ENCODE measurements around the gene FCGR3A. TPM values are rescaled to one million over a fixed set of nuclear protein-coding genes. Genes with fewer than 3 reads are reported as not detected.
"Not testable (repeated sequence)": the region's sequence is repeated elsewhere in the genome, so short reads cannot be mapped to it uniquely, and the experiment has no call there.

Gene FCGR3A
- polyA plus RNA-seq, 2 of the 4 experiments (the other 2 are of a cell fraction): not detected

GRCh38 chr1:161560960-161561715, 11.5 kb upstream of the FCGR3A start:
- FAIRE-seq, H3K9me3 ChIP-seq, H3K4me3 ChIP-seq, POLR2A ChIA-PET, CTCF ChIA-PET, ATAC-seq, H3K4me1 ChIP-seq, H3K27ac ChIP-seq: not testable (repeated sequence)
- DNase-seq (ENCODE audit: low read depth in 1 of 2, low spot score in 1 of 2): peak in 1 of 2 experiments; percentile 14
- peak overlapping the region; percentile 39; the same call in 1 of the 3 replicates for H3K4me2 ChIP-seq
- WGBS (ENCODE audit: missing lambda C conversion rate): 38% methylated on average over 4 of the region's 4 CpGs

GRCh38 chr1:161557506-161558450, 8.2 kb upstream of the FCGR3A start:
- 31% methylated on average over 5 of the region's 6 CpGs for WGBS (ENCODE audit: missing lambda C conversion rate)
- POLR2A ChIA-PET; DNase-seq (ENCODE audit: low read depth in 1 of 2, low spot score in 1 of 2); H3K9me3 ChIP-seq; H3K4me2 ChIP-seq; FAIRE-seq; H3K27ac ChIP-seq; CTCF ChIA-PET; ATAC-seq; H3K4me1 ChIP-seq; H3K4me3 ChIP-seq: not testable (repeated sequence)

- CTCF ChIA-PET; H3K4me1 ChIP-seq; ATAC-seq; H3K4me3 ChIP-seq; H3K9me3 ChIP-seq; H3K4me2 ChIP-seq; H3K27ac ChIP-seq; POLR2A ChIA-PET; FAIRE-seq; DNase-seq (ENCODE audit: low read depth in 1 of 2, low spot score in 1 of 2): not testable (repeated sequence)
- no CpG with 5 or more reads among the region's 2 CpGs for WGBS (ENCODE audit: missing lambda C conversion rate)
These were observed 7.4 kb upstream of the FCGR3A start for GRCh38 chr1:161556990-161557389.

- H3K27ac ChIP-seq; POLR2A ChIA-PET; DNase-seq (ENCODE audit: low read depth in 1 of 2, low spot score in 1 of 2); FAIRE-seq; CTCF ChIA-PET; H3K4me1 ChIP-seq; H3K4me2 ChIP-seq; ATAC-seq; H3K9me3 ChIP-seq; H3K4me3 ChIP-seq: not testable (repeated sequence)
- WGBS (ENCODE audit: missing lambda C conversion rate): 22% methylated on average over 3 of the region's 3 CpGs
These were observed 6.5 kb upstream of the FCGR3A start for GRCh38 chr1:161556143-161556542.

- CTCF ChIA-PET; POLR2A ChIA-PET; H3K4me1 ChIP-seq; H3K9me3 ChIP-seq; H3K4me2 ChIP-seq; FAIRE-seq; DNase-seq (ENCODE audit: low read depth in 1 of 2, low spot score in 1 of 2); H3K4me3 ChIP-seq; H3K27ac ChIP-seq: not testable (repeated sequence)
- ATAC-seq: 0 out of 6 replicates have a peak, but pooled peaks of 1 of the 2 experiments have one; percentile 14
- 33% methylated on average over 1 of the region's 1 CpG for WGBS (ENCODE audit: missing lambda C conversion rate)
These were observed 5.3 kb upstream of the FCGR3A start for GRCh38 chr1:161554815-161555417.

GRCh38 chr1:161554340-161554739, 4.7 kb upstream of the FCGR3A start:
- 72% methylated on average over 3 of the region's 3 CpGs for WGBS (ENCODE audit: missing lambda C conversion rate)
- ATAC-seq; H3K9me3 ChIP-seq; H3K4me1 ChIP-seq; H3K27ac ChIP-seq; FAIRE-seq; POLR2A ChIA-PET; H3K4me3 ChIP-seq; DNase-seq (ENCODE audit: low read depth in 1 of 2, low spot score in 1 of 2); CTCF ChIA-PET; H3K4me2 ChIP-seq: not testable (repeated sequence)

GRCh38 chr1:161553631-161554030, 4.0 kb upstream of the FCGR3A start:
- POLR2A ChIA-PET; H3K27ac ChIP-seq; H3K4me3 ChIP-seq; H3K9me3 ChIP-seq; CTCF ChIA-PET; ATAC-seq; H3K4me1 ChIP-seq; FAIRE-seq; H3K4me2 ChIP-seq; DNase-seq (ENCODE audit: low read depth in 1 of 2, low spot score in 1 of 2): not testable (repeated sequence)
- 92% methylated on average over 2 of the region's 2 CpGs for WGBS (ENCODE audit: missing lambda C conversion rate)

DNA sequence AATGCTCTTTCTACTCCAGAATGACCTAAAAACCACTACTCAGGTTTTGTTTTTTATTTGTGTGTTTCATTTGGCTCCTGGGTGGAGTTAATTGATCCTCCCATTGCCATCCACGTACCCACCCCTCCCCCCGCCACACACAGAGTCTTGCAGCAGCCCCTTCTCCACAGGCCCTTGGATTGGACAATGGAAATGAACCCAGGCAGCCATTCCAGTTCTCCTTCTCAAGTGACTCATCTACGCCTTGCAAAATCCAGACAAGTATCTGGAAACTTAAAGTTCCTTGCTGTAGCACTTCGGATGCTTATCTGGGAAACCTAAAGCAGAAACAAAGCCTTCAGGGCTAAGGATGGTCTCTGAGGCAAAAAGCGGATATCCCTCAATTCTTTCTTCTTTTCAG, 1.3 kb upstream of the FCGR3A start:
- DNase-seq (ENCODE audit: low read depth in 1 of 2, low spot score in 1 of 2); FAIRE-seq; H3K27ac ChIP-seq; H3K4me1 ChIP-seq; H3K4me3 ChIP-seq; H3K4me2 ChIP-seq; H3K9me3 ChIP-seq; ATAC-seq; CTCF ChIA-PET; POLR2A ChIA-PET: not testable (repeated sequence)
- 79% methylated on average over 5 of the region's 5 CpGs for WGBS (ENCODE audit: missing lambda C conversion rate)

GRCh38 chr1:161548749-161549406, 740 bp downstream of the FCGR3A start:
- H3K4me2 ChIP-seq; H3K4me1 ChIP-seq; POLR2A ChIA-PET; H3K9me3 ChIP-seq; ATAC-seq; DNase-seq (ENCODE audit: low read depth in 1 of 2, low spot score in 1 of 2); H3K4me3 ChIP-seq; FAIRE-seq; H3K27ac ChIP-seq: not testable (repeated sequence)
- 53% methylated on average over 1 of the region's 2 CpGs for WGBS (ENCODE audit: missing lambda C conversion rate)
- CTCF ChIA-PET: interaction anchor here (0.8 kb wide), 1 partner anchor 193 kb away, joined by 3 read pairs; no protein-coding TSS in a partner anchor

DNA sequence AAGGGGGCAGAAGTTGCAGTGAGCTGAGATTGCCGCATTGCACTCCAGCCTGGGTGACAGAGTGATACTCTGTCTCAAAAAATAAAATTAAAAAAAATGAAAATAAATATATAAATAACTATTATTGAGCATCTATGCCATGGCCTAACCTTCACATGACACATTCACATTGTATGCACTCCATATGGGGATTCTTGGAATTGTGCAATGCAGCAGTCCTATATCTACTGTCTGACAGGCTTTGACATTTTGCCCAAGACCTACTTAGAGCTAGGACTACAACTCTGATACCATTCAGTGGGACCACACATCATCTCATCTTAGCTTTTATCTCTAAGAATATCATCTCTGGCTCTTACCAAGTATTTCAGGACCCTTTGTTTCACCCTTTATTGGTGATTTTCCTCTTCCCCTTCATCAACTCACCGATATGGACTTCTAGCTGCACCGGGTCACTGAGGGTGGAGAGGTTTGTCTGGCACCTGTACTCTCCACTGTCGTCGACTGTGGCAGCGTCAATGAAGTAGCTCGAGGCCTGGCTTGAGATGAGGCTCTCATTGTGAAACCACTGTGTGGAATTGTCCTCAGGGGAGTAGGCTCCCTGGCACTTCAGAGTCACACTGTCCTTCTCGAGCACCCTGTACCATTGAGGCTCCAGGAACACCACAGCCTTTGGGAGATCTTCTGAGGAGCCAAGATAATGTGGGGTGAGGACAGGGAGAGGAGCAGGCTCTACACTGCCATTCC, 1.4 kb downstream of the FCGR3A start:
- H3K4me2 ChIP-seq; H3K4me1 ChIP-seq; H3K27ac ChIP-seq; POLR2A ChIA-PET; CTCF ChIA-PET; DNase-seq (ENCODE audit: low read depth in 1 of 2, low spot score in 1 of 2); FAIRE-seq; ATAC-seq; H3K4me3 ChIP-seq; H3K9me3 ChIP-seq: not testable (repeated sequence)
- 53% methylated on average over 8 of the region's 8 CpGs for WGBS (ENCODE audit: missing lambda C conversion rate)
